Heart right ventricle (tissue), 16 donors: Measurements from ENCODE around the gene SMARCA2. TPM values are rescaled to one million over a fixed set of nuclear protein-coding genes. Genes with fewer than 3 reads are reported as not detected.

Source experiments
- ATAC-seq, 8 donors: fragments of 200-7000 bp; cut with Tn5 transposase; one replicate each; pipeline ENCODE4 v1.9.1; 2020; ENCODE audit warnings: mild to moderate bottlenecking in 8 of 8, moderate library complexity in 8 of 8, moderate number of reproducible peaks in 1 of 8
- DNase-seq, 2 donors: peaks; one replicate each; pipeline ENCODE4 v3.0.0-alpha.2; 2020
- H3K27ac ChIP-seq, 10 donors: fragments of 200-600 bp; sonication (generic) in 2 of 10; one replicate each; pipeline versions ENCODE4 v1.5.0 to v1.8.0; 2020 to 2022; ENCODE audit warnings: mild to moderate bottlenecking in 3 of 10
- H3K27me3 ChIP-seq, 7 donors: fragments of 200-600 bp; one replicate each; pipeline ENCODE4 v1.8.0; 2021 to 2022; ENCODE audit warnings: mild to moderate bottlenecking in 2 of 7
- H3K36me3 ChIP-seq, 9 donors: fragments of 200-600 bp; sonication (generic) in 1 of 9; one replicate each; pipeline versions ENCODE4 v1.5.0 to v1.8.0; 2020 to 2022; ENCODE audit warnings: mild to moderate bottlenecking in 2 of 9
- H3K4me1 ChIP-seq, 9 donors: fragments of 200-600 bp; sonication (generic) in 1 of 9; one replicate each; pipeline versions ENCODE4 v1.5.0 to v1.8.0; 2020 to 2022; ENCODE audit warnings: mild to moderate bottlenecking in 4 of 9
- H3K4me3 ChIP-seq, 10 donors: fragments of 200-600 bp; sonication (generic) in 2 of 10; one replicate each; pipeline versions ENCODE4 v1.5.0 to v1.8.0; 2020 to 2022; ENCODE audit warnings: mild to moderate bottlenecking in 7 of 10, moderate library complexity in 2 of 10
- H3K9me3 ChIP-seq, 11 donors: fragments of 200-600 bp in 10 of 11; sonication (generic) in 2 of 11; one replicate each; pipeline versions ENCODE4 v1.5.0 to v1.8.0; 2013 to 2022; ENCODE audit warnings: mild to moderate bottlenecking in 2 of 11, control low read depth in 1 of 11, moderate library complexity in 1 of 11
- CTCF ChIP-seq, 9 donors: fragments of 200-600 bp; sonication (generic) in 2 of 9; IDR thresholded peaks; one replicate each; pipeline versions ENCODE4 v1.5.0 to v1.8.0; 2021 to 2022; ENCODE audit warnings: antibody characterized with exemption in 9 of 9, mild to moderate bottlenecking in 5 of 9, moderate library complexity in 1 of 9
- WGBS, 2 donors: extraction: QIAGEN DNeasy Blood & Tissue Kit; methylation state at CpG; one replicate each; pipeline ENCODE4 v1.1.7; 2013; ENCODE audit warnings: inconsistent platforms in 1 of 2; 5-methylcytosine and 5-hydroxymethylcytosine counted together
- intact Hi-C, 10 donors: fragments of 100-400 bp; cut with DNase I; formaldehyde crosslinking; loops; one replicate each; pipeline versions ENCODE4 v1.11.1 to v1.14.2; 2022
- polyA plus RNA-seq, 2 donors: library from polyadenylated mRNA; stranded (reverse); fragments of 200-250 nt; gene quantifications; one replicate each; pipeline ENCODE4 v1.2.3, GENCODE V29; 2013
- total RNA-seq, 10 donors: library from RNA; stranded (reverse); fragmentation: NEBNext Ultra II Directional in 3 of 10; extraction: Animal tissue kit (Norgen Biotek cat#: 25700) in 3 of 10; gene quantifications; one replicate each; pipeline versions ENCODE4 v1.2.1 to v1.2.4, GENCODE V29; 2021 to 2023
- donor health status: Arrhythmogenic right ventricular cardiomyopathy.
- donor health status: ischemic (EF 13 %, LVEDD 7.1; RV severe dilation, severe dysfunction).
- donor health status: healthy with polysubstance abuse.
- donor health status: DM: no; HTN: yes; CAD: no.
- donor health status: DM: no; HTN: no; CAD: no.
- donor health status: ischemic (EF 25% LVEDD 6.9; RV normal size, moderate dysfunction).
- donor health status: ischemic (EF 25% LVEDD 5.7; RV mildly dilated, moderate dysfunction).
- donor health status: healthy.
- donor health status: DM: yes; HTN: yes; CAD: no.
- donor health status: Ischemic cardiomyopathy.
- donor health status: ischemic (EF 35%, LVEDD 5.7; RV mildly dilated, moderate dysfunction).
- donor health status: nonischemic (EF 11% LVEDD 7.7; RV severe dilation, severe dysfunction).
- donor health status: DM: yes; HTN: yes; CAD: no.
- donor health status: PGD.
- donor health status: ischemic (EF 29% LVEDD 5.4; RV normal size, mild dysfunction).
- donor health status: nonischemic (EF 23%, LVEDD 6.1; RV moderate dilation, normal function).

SMARCA2 gene
- total and polyA plus RNA-seq, 12 donors = 26.5 to 140 (median 105) TPM

DNA sequence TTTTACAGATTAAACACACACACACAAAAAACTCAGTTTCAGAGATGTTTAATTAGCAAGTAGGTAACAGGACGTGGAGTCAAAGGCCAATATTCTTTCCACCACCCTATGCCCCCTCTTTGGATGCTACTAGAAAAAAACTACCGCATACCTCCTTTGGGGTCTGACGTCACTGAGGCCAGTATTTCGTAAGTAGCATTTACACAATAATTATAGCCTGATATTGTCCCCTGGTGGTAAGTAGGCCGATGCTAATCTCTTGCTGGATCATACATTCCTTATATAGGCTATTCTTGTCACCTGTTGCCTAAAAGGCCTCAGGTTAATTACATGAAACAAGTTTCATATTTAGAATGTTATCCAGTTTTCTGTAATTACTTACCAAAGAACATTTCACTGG is 21.0 kb upstream of the SMARCA2 start:
- intact Hi-C loops = loop anchor here in 1 of 10 donors (10.0 kb wide), 1 partner anchor 61 kb away; no protein-coding TSS in a partner anchor
- WGBS, 2 donors = 82 to 88% methylated on average over 5 of the region's 5 CpGs
- TF ChIP-seq CTCF (IDR thresholded peaks at IDR 0.05) = no peak
- H3K27me3 ChIP-seq = peaks cover 0 to 4% (median 0%) of the 10 kb centered on the region in 7 donors
- no peak for DNase-seq
- H3K4me3 ChIP-seq = no peak overlapping the region
- H3K27ac ChIP-seq = no peak overlapping the region
- H3K36me3 ChIP-seq = no peaks in the 10 kb centered on the region
- no peaks in the 10 kb centered on the region for H3K9me3 ChIP-seq
- ATAC-seq = no peak
- no peaks in the 10 kb centered on the region for H3K4me1 ChIP-seq

GRCh38 chr9:1995084-1995483 is 20.1 kb upstream of the SMARCA2 start:
- intact Hi-C loops = loop anchor here in 1 of 10 donors (10.0 kb wide), 1 partner anchor 60 kb away; no protein-coding TSS in a partner anchor
- DNase-seq = no peak
- Histone ChIP-seq H3K4me3 (no peak overlapping the region), H3K36me3 (no peaks in the 10 kb centered on the region), H3K27ac (no peak overlapping the region), H3K9me3 (no peaks in the 10 kb centered on the region), H3K27me3 (peaks cover 0 to 4% (median 0%) of the 10 kb centered on the region in 7 donors), H3K4me1 (no peaks in the 10 kb centered on the region)
- no peak for TF ChIP-seq CTCF (IDR thresholded peaks at IDR 0.05)
- ATAC-seq = no peak
- WGBS, 2 donors = 74 to 89% methylated on average over 1 of the region's 1 CpG

DNA sequence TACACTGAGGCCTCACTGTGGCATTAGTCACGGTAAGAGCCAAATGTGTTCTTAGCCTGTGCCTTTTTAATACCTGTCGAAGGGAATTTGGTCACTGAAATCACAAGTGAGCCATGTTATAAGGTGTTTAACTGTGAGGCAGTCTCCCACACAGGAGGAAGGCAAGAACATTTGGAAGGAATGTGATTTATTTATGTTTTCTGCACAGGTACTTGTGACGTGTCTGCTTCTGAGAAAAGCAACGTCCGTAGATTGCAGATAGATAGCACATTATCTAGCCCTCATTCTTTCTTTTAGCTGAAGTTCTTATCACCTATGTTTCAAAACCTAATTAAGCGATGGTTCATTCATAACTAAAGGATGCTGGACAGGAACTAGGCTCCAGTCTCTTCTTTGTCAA is 19.0 kb upstream of the SMARCA2 start:
- intact Hi-C loops = loop anchor here in 1 of 10 donors (10.0 kb wide), 1 partner anchor 59 kb away; no protein-coding TSS in a partner anchor
- Histone ChIP-seq H3K4me3 (no peak overlapping the region), H3K36me3 (no peaks in the 10 kb centered on the region), H3K27ac (no peak overlapping the region), H3K9me3 (no peaks in the 10 kb centered on the region), H3K4me1 (no peaks in the 10 kb centered on the region), H3K27me3 (peaks cover 0 to 4% (median 0%) of the 10 kb centered on the region in 7 donors)
- ATAC-seq (no peak), DNase-seq (no peak)
- 84 to 85% methylated on average over 6 of the region's 6 CpGs for WGBS, 2 donors
- TF ChIP-seq CTCF (IDR thresholded peaks at IDR 0.05) = no peak

DNA sequence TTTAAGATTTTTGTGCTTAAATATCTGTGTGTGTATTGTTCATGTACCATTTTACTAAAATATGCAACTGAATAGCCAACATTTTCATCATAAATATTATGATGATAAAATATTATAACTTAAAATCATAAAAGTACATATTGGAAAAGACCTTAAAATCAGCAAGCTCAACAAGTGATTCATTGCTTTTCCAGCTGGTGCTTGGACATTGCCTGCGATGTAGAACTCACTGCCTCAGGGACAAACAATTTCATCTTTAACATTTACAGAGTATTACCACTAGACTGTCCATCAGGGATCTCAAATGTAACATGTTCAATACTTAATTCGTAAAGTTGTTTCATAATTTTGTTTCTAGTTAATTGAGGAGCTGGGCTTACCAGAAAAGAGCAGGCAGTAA is 17.5 kb upstream of the SMARCA2 start:
- WGBS, 2 donors = 83 to 86% methylated on average over 2 of the region's 2 CpGs
- DNase-seq = no peak
- no peak for TF ChIP-seq CTCF (IDR thresholded peaks at IDR 0.05)
- ATAC-seq = no peak
- no peak overlapping the region for H3K27ac ChIP-seq
- H3K9me3 ChIP-seq = no peaks in the 10 kb centered on the region
- H3K4me1 ChIP-seq = no peaks in the 10 kb centered on the region
- no peak overlapping the region for H3K4me3 ChIP-seq
- intact Hi-C loops = loop anchor here in 1 of 10 donors (10.0 kb wide), 1 partner anchor 57 kb away; no protein-coding TSS in a partner anchor
- H3K36me3 ChIP-seq = no peaks in the 10 kb centered on the region
- H3K27me3 ChIP-seq = peaks cover 0 to 4% (median 0%) of the 10 kb centered on the region in 7 donors
